B cell (primary cell): ENCODE results near the gene PRPS1L1. TPM values are rescaled to one million over a fixed set of nuclear protein-coding genes. Genes with fewer than 3 reads are reported as not detected.

Experiments
- ATAC-seq: fragments of 200-7000 bp; cut with Tn5 transposase; one replicate; pipeline ENCODE4 v1.10.0; 2021; ENCODE audit warnings: low read depth, mild to moderate bottlenecking, moderate number of reproducible peaks, moderate library complexity
- CTCF ChIA-PET: fragments of 350-600 bp; sonication (Branson Sonifier 250); formaldehyde crosslinking; loops from one replicate; lab custom pipeline; 2021; ENCODE audit warnings: antibody characterized with exemption, inconsistent platforms; lab: Charles Lee
- POLR2A ChIA-PET: fragments of 350-600 bp; sonication (Branson Sonifier 250); formaldehyde crosslinking; loops from one replicate; lab custom pipeline; 2021; ENCODE audit warnings: antibody characterized with exemption; lab: Charles Lee
- DNase-seq: peaks from one replicate; pipeline ENCODE4 v3.0.0; 2013
- H2AFZ ChIP-seq: 2 replicates; pipeline ENCODE4 v1.6.1; 2012; ENCODE audit warnings: mild to moderate bottlenecking, low read depth, low read length; ENCODE audit not compliant: insufficient read depth, poor library complexity, severe bottlenecking
- H3K27ac ChIP-seq, 2 donors: 1 replicate in 1 of 2; 2 replicates in 1 of 2; pipeline ENCODE4 v1.5.1; 2012 to 2013; ENCODE audit warnings: low read length in 2 of 2, mild to moderate bottlenecking in 2 of 2, moderate library complexity in 1 of 2
- H3K27me3 ChIP-seq, 4 experiments: fragments of 200-600 bp in 1 of 4; sonication (generic) in 1 of 4; replicated peaks in 1 of 4; 1 replicate in 2 of 4; 2 replicates in 2 of 4; pipeline versions ENCODE4 v1.6.1 to v1.7.0; 2013 to 2016; ENCODE audit warnings: low read length in 3 of 4, mild to moderate bottlenecking in 2 of 4, mixed read lengths in 1 of 4, moderate library complexity in 1 of 4; ENCODE audit not compliant: insufficient read depth in 4 of 4, control insufficient read depth in 3 of 4; ENCODE audit errors: control extremely low read depth in 1 of 4
- H3K36me3 ChIP-seq, 2 experiments: replicated peaks in 1 of 2; 1 replicate in 1 of 2; 2 replicates in 1 of 2; pipeline versions ENCODE4 v1.6.1 to v1.7.1; 2013; ENCODE audit warnings: low read length in 1 of 2; ENCODE audit not compliant: insufficient read depth in 2 of 2, control insufficient read depth in 1 of 2; ENCODE audit errors: control extremely low read depth in 1 of 2, extremely low read depth in 1 of 2
- H3K4me1 ChIP-seq, 2 donors: fragments of 200-600 bp in 1 of 2; sonication (generic) in 1 of 2; 1 replicate in 1 of 2; 2 replicates in 1 of 2; pipeline versions ENCODE4 v1.5.1 to v1.6.1; 2013 to 2017; ENCODE audit warnings: low read length in 2 of 2; ENCODE audit not compliant: control insufficient read depth in 2 of 2, insufficient read depth in 2 of 2
- H3K4me2 ChIP-seq: replicated peaks from 2 replicates; pipeline ENCODE3; 2012; ENCODE audit warnings: mild to moderate bottlenecking, low read depth, low read length; ENCODE audit not compliant: poor library complexity, severe bottlenecking
- H3K4me3 ChIP-seq, 5 experiments: fragments of 200-600 bp in 1 of 5; sonication (generic) in 1 of 5; 1 replicate in 3 of 5; 2 replicates in 2 of 5; pipeline versions ENCODE4 v1.5.1 to v1.7.0; 2011 to 2016; ENCODE audit warnings: low read length in 4 of 5, mild to moderate bottlenecking in 4 of 5, low read depth in 2 of 5, control low read depth in 1 of 5, moderate library complexity in 1 of 5; ENCODE audit not compliant: insufficient read depth in 1 of 5; ENCODE audit errors: control extremely low read depth in 1 of 5, extremely low read depth in 1 of 5
- H3K79me2 ChIP-seq: fragments of 200-600 bp; sonication (generic); one replicate; pipeline ENCODE4 v1.6.0; 2016; ENCODE audit warnings: low read length; ENCODE audit not compliant: control insufficient read depth, insufficient read depth
- H3K9ac ChIP-seq: fragments of 200-600 bp; sonication (generic); 2 replicates; pipeline ENCODE4 v1.6.1; 2017; ENCODE audit warnings: mild to moderate bottlenecking, low read length, moderate library complexity
- H3K9me3 ChIP-seq, 3 donors: one replicate each; pipeline versions ENCODE4 v1.6.1 to v1.7.1; 2013; ENCODE audit warnings: low read length in 2 of 3; ENCODE audit not compliant: control insufficient read depth in 2 of 3, insufficient read depth in 1 of 3; ENCODE audit errors: control extremely low read depth in 1 of 3
- H4K20me1 ChIP-seq: 2 replicates; pipeline ENCODE4 v1.6.0; 2012; ENCODE audit warnings: mild to moderate bottlenecking, low read length; ENCODE audit not compliant: insufficient read depth, control insufficient read depth, poor library complexity, severe bottlenecking
- H3K27ac Mint-ChIP-seq: one replicate; pipeline ENCODE4 v1.8.0; 2021; ENCODE audit warnings: mixed read lengths
- H3K27me3 Mint-ChIP-seq: one replicate; pipeline ENCODE4 v1.8.0; 2021; ENCODE audit warnings: mixed read lengths
- H3K4me1 Mint-ChIP-seq: one replicate; pipeline ENCODE4 v1.8.0; 2021; ENCODE audit warnings: mixed read lengths
- H3K4me3 Mint-ChIP-seq: one replicate; pipeline ENCODE4 v1.8.0; 2021; ENCODE audit warnings: mixed read lengths
- H3K9me3 Mint-ChIP-seq: one replicate; pipeline ENCODE4 v1.8.0; 2022; ENCODE audit warnings: mixed read lengths; ENCODE audit not compliant: insufficient read depth
- EZH2 ChIP-seq: IDR thresholded peaks from 2 replicates; pipeline ENCODE4 v1.6.1; 2012; ENCODE audit warnings: borderline replicate concordance, low read depth, mild to moderate bottlenecking, moderate library complexity, low read length; ENCODE audit not compliant: insufficient read depth, poor library complexity, severe bottlenecking
- WGBS: methylation state at CpG from one replicate; pipeline ENCODE4 v1.1.5; 2013; ENCODE audit warnings: missing lambda C conversion rate; ENCODE audit not compliant: insufficient coverage; 5-methylcytosine and 5-hydroxymethylcytosine counted together
- intact Hi-C: fragments of 100-400 bp; cut with micrococcal nuclease; formaldehyde crosslinking; loops from one replicate; pipeline ENCODE4 v1.10.0; 2022
- polyA plus RNA-seq: library from polyadenylated mRNA; depleted of rRNA; stranded (reverse); fragments of >200 nt; gene quantifications from 2 replicates; pipeline ENCODE4 v1.2.3, GENCODE V29; 2012
- total RNA-seq, 2 donors: library from RNA; stranded (reverse); fragments of 120-200 nt in 1 of 2; gene quantifications; 1 replicate in 1 of 2; 2 replicates in 1 of 2; pipeline versions ENCODE4 v1.2.3 to v1.2.4, GENCODE V29; 2013 to 2022
- TF ChIP-seq, protein P1 (sequence below): fragments of 200-600 bp; IDR thresholded peaks from one replicate; pipeline ENCODE4 v1.8.0; 2022; ENCODE audit warnings: antibody characterized with exemption, mild to moderate bottlenecking

PRPS1L1 gene
- total and polyA plus RNA-seq, 2 donors (not counting 1 experiment from before 2014, with no cell fraction given): not detected

- DNase-seq (no peak), ATAC-seq (no peak)
- Histone ChIP-seq H3K36me3 (no peaks in the 10 kb centered on the region), H3K27ac (no peak overlapping the region), H3K9ac (no peak overlapping the region), H3K4me3 (no peak overlapping the region), H3K9me3 (no peaks in the 10 kb centered on the region), H3K79me2 (no peaks in the 10 kb centered on the region), H2AFZ (no peak overlapping the region), H3K4me2 (no peak overlapping the region), H3K4me1 (no peaks in the 10 kb centered on the region), H4K20me1 (no peaks in the 10 kb centered on the region), H3K27me3 (no peaks in the 10 kb centered on the region)
- ChIA-PET POLR2A (no interaction called here), CTCF (no interaction called here)
- H3K27ac Mint-ChIP-seq: no peak overlapping the region
- WGBS: 100% methylated on average over 1 of the region's 3 CpGs
- H3K4me3 Mint-ChIP-seq: no peak overlapping the region
- H3K4me1 Mint-ChIP-seq: no peaks in the 10 kb centered on the region
- H3K9me3 Mint-ChIP-seq: peaks cover under 1% of the 10 kb centered on the region
- peaks cover 3% of the 10 kb centered on the region for H3K27me3 Mint-ChIP-seq
- TF ChIP-seq, protein P1, sequence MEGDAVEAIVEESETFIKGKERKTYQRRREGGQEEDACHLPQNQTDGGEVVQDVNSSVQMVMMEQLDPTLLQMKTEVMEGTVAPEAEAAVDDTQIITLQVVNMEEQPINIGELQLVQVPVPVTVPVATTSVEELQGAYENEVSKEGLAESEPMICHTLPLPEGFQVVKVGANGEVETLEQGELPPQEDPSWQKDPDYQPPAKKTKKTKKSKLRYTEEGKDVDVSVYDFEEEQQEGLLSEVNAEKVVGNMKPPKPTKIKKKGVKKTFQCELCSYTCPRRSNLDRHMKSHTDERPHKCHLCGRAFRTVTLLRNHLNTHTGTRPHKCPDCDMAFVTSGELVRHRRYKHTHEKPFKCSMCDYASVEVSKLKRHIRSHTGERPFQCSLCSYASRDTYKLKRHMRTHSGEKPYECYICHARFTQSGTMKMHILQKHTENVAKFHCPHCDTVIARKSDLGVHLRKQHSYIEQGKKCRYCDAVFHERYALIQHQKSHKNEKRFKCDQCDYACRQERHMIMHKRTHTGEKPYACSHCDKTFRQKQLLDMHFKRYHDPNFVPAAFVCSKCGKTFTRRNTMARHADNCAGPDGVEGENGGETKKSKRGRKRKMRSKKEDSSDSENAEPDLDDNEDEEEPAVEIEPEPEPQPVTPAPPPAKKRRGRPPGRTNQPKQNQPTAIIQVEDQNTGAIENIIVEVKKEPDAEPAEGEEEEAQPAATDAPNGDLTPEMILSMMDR: no peak
- no peak for TF ChIP-seq EZH2
- intact Hi-C loops: no loop called here
These were observed 10.0 kb upstream of the PRPS1L1 start for GRCh38 chr7:18037609-18038008.

GRCh38 chr7:18036783-18037182 lies 9.1 kb upstream of the PRPS1L1 start:
- ChIA-PET POLR2A (no interaction called here), CTCF (no interaction called here)
- ATAC-seq (no peak), DNase-seq (no peak)
- H3K27ac Mint-ChIP-seq: no peak overlapping the region
- H3K4me3 Mint-ChIP-seq: no peak overlapping the region
- TF ChIP-seq, protein P1: no peak
- no peak for TF ChIP-seq EZH2
- peaks cover 3% of the 10 kb centered on the region for H3K27me3 Mint-ChIP-seq
- Histone ChIP-seq H3K4me1 (no peaks in the 10 kb centered on the region), H3K36me3 (no peaks in the 10 kb centered on the region), H3K4me3 (no peak overlapping the region), H3K27me3 (no peaks in the 10 kb centered on the region), H4K20me1 (no peaks in the 10 kb centered on the region), H2AFZ (no peak overlapping the region), H3K9ac (no peak overlapping the region), H3K9me3 (no peaks in the 10 kb centered on the region), H3K79me2 (no peaks in the 10 kb centered on the region), H3K27ac (no peak overlapping the region), H3K4me2 (no peak overlapping the region)
- H3K9me3 Mint-ChIP-seq: no peaks in the 10 kb centered on the region
- WGBS: 100% methylated on average over 3 of the region's 3 CpGs
- no peaks in the 10 kb centered on the region for H3K4me1 Mint-ChIP-seq
- intact Hi-C loops: no loop called here
